GM12892 (cell line): ENCODE data around the gene TSEN15.

Source experiments
- POLR2A ChIP-seq: IDR thresholded peaks from 2 replicates; pipeline ENCODE4 v1.6.1; 2011; ENCODE audit warnings: low read depth, low read length, control low read depth
- POLR2AphosphoS5 ChIP-seq: IDR thresholded peaks from 2 replicates; pipeline ENCODE4 v1.6.1; 2011; ENCODE audit warnings: low read depth, low read length, control low read depth

- TF ChIP-seq POLR2A = no peak
- no peak for TF ChIP-seq POLR2AphosphoS5
These were observed 419 bp upstream of the TSEN15 start for GRCh38 chr1:184051138-184051484.
